SK-N-SH (cell line): ENCODE measurements around the gene SMO.
"Not testable (repeated sequence)": the region's sequence is repeated elsewhere in the genome, so short reads cannot be mapped to it uniquely, and the experiment has no call there.

ENCODE experiments used
- ELF1 ChIP-seq: IDR thresholded peaks from 2 replicates; pipeline ENCODE4 v1.4.0; 2012
- FOSL2 ChIP-seq: IDR thresholded peaks from 2 replicates; pipeline ENCODE4 v1.4.0; 2012; ENCODE audit warnings: low read depth, mild to moderate bottlenecking, moderate library complexity, borderline replicate concordance
- FOXM1 ChIP-seq: IDR thresholded peaks from 2 replicates; pipeline ENCODE4 v1.4.0; 2012; ENCODE audit warnings: low read depth, mild to moderate bottlenecking
- POLR2AphosphoS5 ChIP-seq: IDR thresholded peaks from 2 replicates; pipeline ENCODE4 v1.6.1; 2012; ENCODE audit warnings: low read depth, low read length
- YY1 ChIP-seq: IDR thresholded peaks from 2 replicates; pipeline ENCODE4 v1.4.0; 2012; ENCODE audit warnings: low read depth, mild to moderate bottlenecking
- TF ChIP-seq, protein P1 (sequence below): fragments of 200-600 bp; sonication (generic); IDR thresholded peaks from 2 replicates; pipeline ENCODE4 v1.6.1; 2017; ENCODE audit warnings: antibody characterized with exemption, mild to moderate bottlenecking, moderate library complexity

DNA sequence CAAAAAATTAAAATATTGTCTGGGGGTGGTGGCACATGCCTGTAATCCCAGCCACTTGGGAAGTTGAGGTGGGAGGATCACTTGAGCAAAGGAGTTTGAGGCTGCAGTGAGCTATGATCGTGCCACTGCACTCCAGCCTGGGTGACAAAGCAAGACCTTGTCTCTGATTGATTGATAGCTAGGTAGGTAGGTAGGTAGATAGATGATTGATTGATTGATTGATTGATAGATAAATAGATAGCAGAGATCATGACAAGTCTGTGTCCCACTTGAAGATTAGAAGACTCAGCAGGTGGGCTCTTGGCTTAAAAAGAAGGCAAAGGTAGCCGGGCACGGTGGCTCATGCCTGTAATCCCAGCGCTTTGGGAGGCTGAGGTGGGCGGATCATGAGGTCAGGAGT, 64.2 kb downstream of the SMO start:
- TF ChIP-seq FOSL2, YY1, FOXM1, ELF1, POLR2AphosphoS5: not testable (repeated sequence)
- TF ChIP-seq, protein P1, sequence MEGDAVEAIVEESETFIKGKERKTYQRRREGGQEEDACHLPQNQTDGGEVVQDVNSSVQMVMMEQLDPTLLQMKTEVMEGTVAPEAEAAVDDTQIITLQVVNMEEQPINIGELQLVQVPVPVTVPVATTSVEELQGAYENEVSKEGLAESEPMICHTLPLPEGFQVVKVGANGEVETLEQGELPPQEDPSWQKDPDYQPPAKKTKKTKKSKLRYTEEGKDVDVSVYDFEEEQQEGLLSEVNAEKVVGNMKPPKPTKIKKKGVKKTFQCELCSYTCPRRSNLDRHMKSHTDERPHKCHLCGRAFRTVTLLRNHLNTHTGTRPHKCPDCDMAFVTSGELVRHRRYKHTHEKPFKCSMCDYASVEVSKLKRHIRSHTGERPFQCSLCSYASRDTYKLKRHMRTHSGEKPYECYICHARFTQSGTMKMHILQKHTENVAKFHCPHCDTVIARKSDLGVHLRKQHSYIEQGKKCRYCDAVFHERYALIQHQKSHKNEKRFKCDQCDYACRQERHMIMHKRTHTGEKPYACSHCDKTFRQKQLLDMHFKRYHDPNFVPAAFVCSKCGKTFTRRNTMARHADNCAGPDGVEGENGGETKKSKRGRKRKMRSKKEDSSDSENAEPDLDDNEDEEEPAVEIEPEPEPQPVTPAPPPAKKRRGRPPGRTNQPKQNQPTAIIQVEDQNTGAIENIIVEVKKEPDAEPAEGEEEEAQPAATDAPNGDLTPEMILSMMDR, result not testable (repeated sequence)
